NT2/D1 (cell line): ENCODE measurements around the gene SDF4.

ENCODE experiments used
- SUZ12 ChIP-seq: IDR thresholded peaks from 2 replicates; pipeline ENCODE4 v1.6.1; 2011; ENCODE audit not compliant: insufficient read length, insufficient read depth; ENCODE audit errors: extremely low read depth
- YY1 ChIP-seq: IDR thresholded peaks from 2 replicates; pipeline ENCODE4 v1.6.1; 2011; ENCODE audit not compliant: insufficient read length, insufficient read depth
- ZNF274 ChIP-seq: IDR thresholded peaks from 2 replicates; pipeline ENCODE4 v1.6.1; 2011; ENCODE audit warnings: mild to moderate bottlenecking, low read depth, low read length

DNA sequence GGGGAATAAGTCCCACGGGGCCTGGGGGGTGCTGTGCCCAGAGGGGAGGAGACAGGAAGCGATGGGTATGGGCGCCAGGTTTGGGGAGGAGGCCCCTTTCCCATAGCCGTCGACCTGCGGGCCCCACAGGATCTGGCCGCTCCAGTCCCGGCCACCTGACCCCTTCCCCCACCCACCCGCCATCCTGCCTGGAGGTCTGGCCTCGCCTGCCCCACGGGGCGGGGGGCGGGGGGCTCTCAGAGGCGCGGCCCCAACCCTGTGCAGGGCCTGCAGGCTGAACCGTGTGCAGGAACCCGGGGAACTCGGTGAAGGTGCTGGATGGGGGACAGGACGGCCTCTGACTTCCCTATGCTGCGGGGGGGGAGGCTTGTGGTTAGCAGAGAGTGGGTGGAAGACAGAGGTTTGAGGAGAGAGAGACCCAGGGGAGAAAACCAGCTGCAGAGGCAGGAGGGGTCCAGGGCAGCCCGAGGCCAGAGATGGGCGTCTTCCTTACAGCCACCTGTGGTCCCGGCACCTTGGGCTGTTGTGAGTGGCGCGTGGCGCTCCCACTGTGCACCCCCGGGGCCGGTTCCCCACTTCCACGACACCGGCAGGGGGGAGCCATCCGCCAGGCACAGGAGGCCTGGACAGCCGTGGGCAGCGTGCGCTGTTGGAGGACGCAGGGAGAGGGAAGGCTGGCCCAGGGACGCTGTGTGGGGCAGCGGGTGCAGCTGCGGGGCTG, 22.9 kb downstream of the SDF4 start:
- TF ChIP-seq ZNF274 (no peak), YY1 (no peak), SUZ12 (no peak)
